K562 (cell line): ENCODE data around the gene AMZ2. TPM values are rescaled to one million over a fixed set of nuclear protein-coding genes. Genes with fewer than 3 reads are reported as not detected.

Experiments used
- ATAC-seq: fragments of 200-7000 bp; cut with Tn5 transposase; 3 replicates; pipeline ENCODE4 v1.9.1; 2020; ENCODE audit warnings: moderate library complexity
- BruUV-seq: library from RNA; stranded (reverse); fragments of 400-500 nt; replicated peaks from 2 replicates; lab custom pipeline; 2021; lab: Mats Ljungman, UMichigan
- CTCF ChIA-PET: fragments of 300-600 bp; formaldehyde crosslinking; extraction: SDS; loops from one replicate; lab custom pipeline; 2021; ENCODE audit warnings: low intra/inter-chr PET ratio; lab: Yijun Ruan, JAX
- POLR2A ChIA-PET: fragments of 300-600, 350-650 bp; sonication (Branson Sonifier 250); formaldehyde crosslinking; extraction: SDS; loops from one replicate; lab custom pipeline; 2021; ENCODE audit warnings: antibody characterized with exemption, inconsistent platforms; lab: Yijun Ruan, JAX
- DNase-seq, 4 experiments: peaks; one replicate each; pipeline versions ENCODE4 v3.0.0 to v3.0.0-alpha.2; 2011 to 2018; ENCODE audit warnings: low spot score in 3 of 4, mixed read lengths in 3 of 4; ENCODE audit errors: extremely low read depth in 1 of 4
- FAIRE-seq: peaks from 2 replicates; lab custom pipeline; 2011; peaks lifted over from hg19 to GRCh38; lab: Jason Lieb, UNC
- H2AFZ ChIP-seq: 2 replicates; pipeline ENCODE4 v1.6.0; 2011; ENCODE audit warnings: low read depth, low read length, control low read depth, inconsistent platforms
- H3K27ac ChIP-seq: fragments of 200-600 bp; 3 replicates; pipeline ENCODE4 v1.8.0; 2011; ENCODE audit warnings: low read depth, mild to moderate bottlenecking, control low read depth, inconsistent platforms, low read length, moderate library complexity, mixed read lengths; ENCODE audit errors: extremely low read depth
- H3K27me3 ChIP-seq, 2 experiments: fragments of 300-600 bp in 1 of 2; 2 replicates in 1 of 2; 3 replicates in 1 of 2; pipeline versions ENCODE4 v1.6.0 to v1.8.0; 2011; ENCODE audit warnings: inconsistent platforms in 2 of 2, low read length in 2 of 2, mild to moderate bottlenecking in 1 of 2, mixed read lengths in 1 of 2, moderate library complexity in 1 of 2; ENCODE audit not compliant: control insufficient read depth in 2 of 2, insufficient read depth in 2 of 2
- H3K36me3 ChIP-seq: fragments of 300-600 bp; 3 replicates; pipeline ENCODE4 v1.8.0; 2011; ENCODE audit warnings: mild to moderate bottlenecking, low read length, inconsistent platforms; ENCODE audit not compliant: control insufficient read depth, insufficient read depth
- H3K4me1 ChIP-seq, 2 experiments: fragments of 200-600 bp in 1 of 2; replicated peaks in 1 of 2; 2 replicates in 1 of 2; 3 replicates in 1 of 2; pipeline versions ENCODE4 v1.5.1 to v1.8.0; 2011; ENCODE audit warnings: inconsistent platforms in 2 of 2, low read length in 2 of 2, mild to moderate bottlenecking in 1 of 2, mixed read lengths in 1 of 2, moderate library complexity in 1 of 2; ENCODE audit not compliant: control insufficient read depth in 2 of 2, insufficient read depth in 2 of 2
- H3K4me2 ChIP-seq: 2 replicates; pipeline ENCODE4 v1.6.1; 2011; ENCODE audit warnings: low read length, control low read depth, inconsistent platforms, mixed read lengths; ENCODE audit not compliant: insufficient read depth
- H3K4me3 ChIP-seq: fragments of 200-600 bp; sonication (generic), shearing (Covaris generic); 2 replicates; pipeline ENCODE4 v1.5.1; 2016; ENCODE audit warnings: control low read depth, inconsistent platforms
- H3K79me2 ChIP-seq: fragments of 200-600 bp; 3 replicates; pipeline ENCODE4 v1.8.0; 2011; ENCODE audit warnings: low read length, inconsistent platforms; ENCODE audit not compliant: control insufficient read depth, insufficient read depth
- H3K9ac ChIP-seq, 2 experiments: 2 replicates each; pipeline versions ENCODE4 v1.6.0 to v1.6.1; 2011; ENCODE audit warnings: low read depth in 2 of 2, low read length in 2 of 2, control low read depth in 1 of 2, inconsistent platforms in 1 of 2, mild to moderate bottlenecking in 1 of 2, mixed read lengths in 1 of 2; ENCODE audit not compliant: insufficient read depth in 1 of 2
- H3K9me1 ChIP-seq: one replicate; pipeline ENCODE4 v1.6.0; 2011; ENCODE audit warnings: inconsistent platforms, mild to moderate bottlenecking, low read length, moderate library complexity; ENCODE audit not compliant: control insufficient read depth, insufficient read depth
- H3K9me3 ChIP-seq: replicated peaks from 2 replicates; pipeline ENCODE4 v1.5.1; 2011; ENCODE audit warnings: low read depth, low read length, inconsistent platforms; ENCODE audit not compliant: control insufficient read depth, insufficient read depth
- H4K20me1 ChIP-seq: replicated peaks from 2 replicates; pipeline ENCODE4 v1.6.1; 2011; ENCODE audit warnings: low read length, inconsistent platforms, mixed read lengths; ENCODE audit not compliant: control insufficient read depth, insufficient read depth
- CSDE1 ChIP-seq, 2 experiments: fragments of 450-650 bp; IDR thresholded peaks; 2 replicates each; pipeline ENCODE4 v1.6.1; 2016; ENCODE audit warnings: mild to moderate bottlenecking in 1 of 2
- CTBP1 ChIP-seq: fragments of 450-650 bp; IDR thresholded peaks from 2 replicates; pipeline ENCODE4 v1.6.1; 2016; ENCODE audit warnings: borderline replicate concordance
- PHB ChIP-seq: fragments of 250-450 bp; sonication (Bioruptor Pico); IDR thresholded peaks from 2 replicates; pipeline ENCODE4 v1.5.0; 2021
- RFX1 ChIP-seq: fragments of 450-650 bp; IDR thresholded peaks from 2 replicates; pipeline ENCODE4 v1.6.1; 2016; ENCODE audit warnings: mild to moderate bottlenecking, moderate library complexity
- SAP30 ChIP-seq: fragments of 200-600 bp; sonication (generic); IDR thresholded peaks from 2 replicates; pipeline ENCODE4 v1.6.1; 2012; ENCODE audit warnings: borderline replicate concordance, low read depth, mild to moderate bottlenecking, moderate library complexity, low read length, control low read depth, inconsistent platforms; ENCODE audit not compliant: insufficient read depth, poor library complexity, severe bottlenecking
- THAP12 ChIP-seq: fragments of 250-450 bp; sonication (Bioruptor Pico); IDR thresholded peaks from 2 replicates; pipeline ENCODE4 v1.9.0; 2021; ENCODE audit warnings: mild to moderate bottlenecking, inconsistent platforms
- ZNF280A ChIP-seq: fragments of 450-650 bp; IDR thresholded peaks from 2 replicates; pipeline ENCODE4 v1.6.1; 2018; ENCODE audit warnings: mild to moderate bottlenecking, low read depth; ENCODE audit not compliant: partially characterized antibody
- WGBS: fragments of 100-300 bp; shearing (Covaris generic); methylation state at CpG from one replicate; pipeline ENCODE4 v1.1.6; 2016; ENCODE audit warnings: low coverage, mixed read lengths; ENCODE audit not compliant: insufficient coverage; ENCODE audit errors: missing lambda C conversion rate; 5-methylcytosine and 5-hydroxymethylcytosine counted together
- in situ Hi-C: fragments of 300-500 bp; cut with MboI; formaldehyde crosslinking; loops from 4 replicates; pipeline ENCODE4 v1.15.0; 2018; ENCODE audit warnings: inconsistent platforms, mixed read lengths
- intact Hi-C: fragments of 100-400 bp; cut with micrococcal nuclease; formaldehyde crosslinking; loops from 2 replicates; pipeline ENCODE4 v1.14.2; 2022
- polyA plus RNA-seq, 8 experiments: library from polyadenylated mRNA; depleted of rRNA in 4 of 8; stranded (reverse) in 5 of 8; unstranded in 3 of 8; fragments of >200 nt; fragmentation: Nextera tagmentation in 2 of 8; fragmentation: Illumina TruSeq in 1 of 8; extraction: Ambion mirVana in 2 of 8; extraction: Trizol in 1 of 8; gene quantifications; 2 replicates each; pipeline versions ENCODE4 v1.2.1 to v1.2.3, GENCODE V29; 2011 to 2014; ENCODE audit warnings: inconsistent platforms in 1 of 8, missing spikeins in 1 of 8
- total RNA-seq, 7 experiments: library from RNA; depleted of rRNA in 6 of 7; stranded (reverse); fragments of >200 nt in 6 of 7; fragmentation: Illumina TruSeq in 2 of 7; extraction: Trizol in 2 of 7; gene quantifications; 2 replicates each; pipeline versions ENCODE4 v1.2.1 to v1.2.3, GENCODE V29; 2011 to 2021; ENCODE audit warnings: low replicate concordance in 1 of 7
- TF ChIP-seq, protein P1 (sequence below): fragments of 250-450 bp; sonication (Bioruptor Pico); IDR thresholded peaks from 2 replicates; pipeline ENCODE4 v1.4.0; 2020
- TF ChIP-seq, protein P2 (sequence below): fragments of 250-450 bp; sonication (Bioruptor Pico); IDR thresholded peaks from 2 replicates; pipeline ENCODE4 v1.4.0; 2020

The AMZ2 gene
- total and polyA plus RNA-seq, 9 of the 15 experiments (the other 6 are each of a cell fraction or from before 2014, with no cell fraction given) = 22.6 to 92.2 (median 52.6) TPM

GRCh38 chr17:68248199-68248825, 469 bp downstream of the AMZ2 start:
- Histone ChIP-seq H3K9me3 (no peaks in the 10 kb centered on the region), H3K4me1 (peaks cover 8 to 26% of the 10 kb centered on the region in 2 experiments; a peak in 3 of 5 replicates), H2AFZ (peak overlapping the region; percentile 90), H3K27me3 (no peaks in the 10 kb centered on the region), H4K20me1 (no peaks in the 10 kb centered on the region), H3K36me3 (peaks cover 5% of the 10 kb centered on the region; the same call in 1 of the 3 replicates), H3K79me2 (peaks cover 11% of the 10 kb centered on the region; the same call in 2 of the 3 replicates), H3K9ac (peak overlapping the region; percentile 80 to 91), H3K27ac (peak overlapping the region; percentile 42; the same call in 2 of the 3 replicates), H3K9me1 (no peaks in the 10 kb centered on the region), H3K4me3 (peak overlapping the region; percentile 77), H3K4me2 (peak overlapping the region; percentile 90)
- ChIA-PET POLR2A (interaction anchor here (0.6 to 1.6 kb wide), 7 partner anchors 26 to 215 kb away, joined by 3 to 6 read pairs (median 4); no protein-coding TSS in a partner anchor), CTCF (no interaction called here)
- peak; percentile 73 for FAIRE-seq
- WGBS = 4% methylated on average over 15 of the region's 19 CpGs
- DNase-seq = peak in 1 of 4 experiments; percentile 41
- in situ Hi-C loops = no loop called here
- peak; percentile 30 for ATAC-seq
- intact Hi-C loops = loop anchor here (5.0 to 10.0 kb wide), 2 partner anchors 36 to 74 kb away; no protein-coding TSS in a partner anchor
- BruUV-seq = TSS peak; percentile 80
- TF ChIP-seq, protein P1, sequence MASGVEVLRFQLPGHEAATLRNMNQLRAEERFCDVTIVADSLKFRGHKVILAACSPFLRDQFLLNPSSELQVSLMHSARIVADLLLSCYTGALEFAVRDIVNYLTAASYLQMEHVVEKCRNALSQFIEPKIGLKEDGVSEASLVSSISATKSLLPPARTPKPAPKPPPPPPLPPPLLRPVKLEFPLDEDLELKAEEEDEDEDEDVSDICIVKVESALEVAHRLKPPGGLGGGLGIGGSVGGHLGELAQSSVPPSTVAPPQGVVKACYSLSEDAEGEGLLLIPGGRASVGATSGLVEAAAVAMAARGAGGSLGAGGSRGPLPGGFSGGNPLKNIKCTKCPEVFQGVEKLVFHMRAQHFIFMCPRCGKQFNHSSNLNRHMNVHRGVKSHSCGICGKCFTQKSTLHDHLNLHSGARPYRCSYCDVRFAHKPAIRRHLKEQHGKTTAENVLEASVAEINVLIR = no peak
- TF ChIP-seq RFX1 = peak; percentile 89
- TF ChIP-seq, protein P2, sequence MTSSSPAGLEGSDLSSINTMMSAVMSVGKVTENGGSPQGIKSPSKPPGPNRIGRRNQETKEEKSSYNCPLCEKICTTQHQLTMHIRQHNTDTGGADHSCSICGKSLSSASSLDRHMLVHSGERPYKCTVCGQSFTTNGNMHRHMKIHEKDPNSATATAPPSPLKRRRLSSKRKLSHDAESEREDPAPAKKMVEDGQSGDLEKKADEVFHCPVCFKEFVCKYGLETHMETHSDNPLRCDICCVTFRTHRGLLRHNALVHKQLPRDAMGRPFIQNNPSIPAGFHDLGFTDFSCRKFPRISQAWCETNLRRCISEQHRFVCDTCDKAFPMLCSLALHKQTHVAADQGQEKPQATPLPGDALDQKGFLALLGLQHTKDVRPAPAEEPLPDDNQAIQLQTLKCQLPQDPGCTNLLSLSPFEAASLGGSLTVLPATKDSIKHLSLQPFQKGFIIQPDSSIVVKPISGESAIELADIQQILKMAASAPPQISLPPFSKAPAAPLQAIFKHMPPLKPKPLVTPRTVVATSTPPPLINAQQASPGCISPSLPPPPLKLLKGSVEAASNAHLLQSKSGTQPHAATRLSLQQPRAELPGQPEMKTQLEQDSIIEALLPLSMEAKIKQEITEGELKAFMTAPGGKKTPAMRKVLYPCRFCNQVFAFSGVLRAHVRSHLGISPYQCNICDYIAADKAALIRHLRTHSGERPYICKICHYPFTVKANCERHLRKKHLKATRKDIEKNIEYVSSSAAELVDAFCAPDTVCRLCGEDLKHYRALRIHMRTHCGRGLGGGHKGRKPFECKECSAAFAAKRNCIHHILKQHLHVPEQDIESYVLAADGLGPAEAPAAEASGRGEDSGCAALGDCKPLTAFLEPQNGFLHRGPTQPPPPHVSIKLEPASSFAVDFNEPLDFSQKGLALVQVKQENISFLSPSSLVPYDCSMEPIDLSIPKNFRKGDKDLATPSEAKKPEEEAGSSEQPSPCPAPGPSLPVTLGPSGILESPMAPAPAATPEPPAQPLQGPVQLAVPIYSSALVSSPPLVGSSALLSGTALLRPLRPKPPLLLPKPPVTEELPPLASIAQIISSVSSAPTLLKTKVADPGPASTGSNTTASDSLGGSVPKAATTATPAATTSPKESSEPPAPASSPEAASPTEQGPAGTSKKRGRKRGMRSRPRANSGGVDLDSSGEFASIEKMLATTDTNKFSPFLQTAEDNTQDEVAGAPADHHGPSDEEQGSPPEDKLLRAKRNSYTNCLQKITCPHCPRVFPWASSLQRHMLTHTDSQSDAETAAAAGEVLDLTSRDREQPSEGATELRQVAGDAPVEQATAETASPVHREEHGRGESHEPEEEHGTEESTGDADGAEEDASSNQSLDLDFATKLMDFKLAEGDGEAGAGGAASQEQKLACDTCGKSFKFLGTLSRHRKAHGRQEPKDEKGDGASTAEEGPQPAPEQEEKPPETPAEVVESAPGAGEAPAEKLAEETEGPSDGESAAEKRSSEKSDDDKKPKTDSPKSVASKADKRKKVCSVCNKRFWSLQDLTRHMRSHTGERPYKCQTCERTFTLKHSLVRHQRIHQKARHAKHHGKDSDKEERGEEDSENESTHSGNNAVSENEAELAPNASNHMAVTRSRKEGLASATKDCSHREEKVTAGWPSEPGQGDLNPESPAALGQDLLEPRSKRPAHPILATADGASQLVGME (CRISPR knock-in tag) = peak; percentile 58; the same call in 1 of the 2 replicates
- TF ChIP-seq ZNF280A = no peak
- peak; percentile 31; the same call in 1 of the 2 replicates for TF ChIP-seq PHB (CRISPR knock-in tag)
- TF ChIP-seq SAP30 = peak; percentile 53
- 0 out of 2 replicates have a peak, but pooled peaks have one; percentile 7 for TF ChIP-seq CTBP1
- TF ChIP-seq CSDE1 (IDR thresholded peaks at IDR 0.05) = 0 out of 4 replicates have a peak, but pooled peaks of 1 of the 2 experiments have one; percentile 27
- peak; percentile 1; the same call in 1 of the 2 replicates for TF ChIP-seq THAP12 (CRISPR knock-in tag)
